Caco-2 (cell line): ENCODE results near the gene NCOA4. TPM values are rescaled to one million over a fixed set of nuclear protein-coding genes. Genes with fewer than 3 reads are reported as not detected.

Source experiments
- BruUV-seq: library from RNA; stranded (reverse); fragments of 400-500 nt; replicated peaks from 2 replicates; lab custom pipeline; 2021; lab: Mats Ljungman, UMichigan
- CTCF ChIA-PET: fragments of 300-600 bp; sonication (Branson Sonifier 250); formaldehyde crosslinking; loops from one replicate; lab custom pipeline; 2022; ENCODE audit warnings: antibody characterized with exemption; lab: Charles Lee
- POLR2A ChIA-PET: fragments of 300-600 bp; sonication (Branson Sonifier 250); formaldehyde crosslinking; loops from one replicate; lab custom pipeline; 2022; ENCODE audit warnings: antibody characterized with exemption; lab: Charles Lee
- DNase-seq, 2 experiments: peaks; one replicate each; pipeline versions ENCODE4 v3.0.0 to v3.0.0-alpha.2; 2020 to 2022
- H3K27me3 ChIP-seq: replicated peaks from 2 replicates; pipeline ENCODE4 v1.6.0; 2011; ENCODE audit warnings: low read length; ENCODE audit not compliant: control insufficient read depth, insufficient read depth
- H3K36me3 ChIP-seq: 2 replicates; pipeline ENCODE4 v1.5.1; 2011; ENCODE audit warnings: low read length; ENCODE audit not compliant: control insufficient read depth, insufficient read depth
- H3K4me1 ChIP-seq: fragments of 250-450 bp; sonication (Bioruptor Pico); 2 replicates; pipeline ENCODE4 v1.5.1; 2020; ENCODE audit warnings: mild to moderate bottlenecking
- H3K4me3 ChIP-seq: 2 replicates; pipeline ENCODE4 v1.5.1; 2011; ENCODE audit warnings: low read depth, mild to moderate bottlenecking, control low read depth, low read length
- H3K9me3 ChIP-seq: fragments of 250-450 bp; sonication (Bioruptor Pico); 2 replicates; pipeline ENCODE4 v1.5.1; 2020; ENCODE audit warnings: mild to moderate bottlenecking, moderate library complexity
- H3K27ac Mint-ChIP-seq: one replicate; pipeline ENCODE4 v1.8.0; 2022; ENCODE audit warnings: mixed read lengths; ENCODE audit not compliant: unreplicated experiment
- H3K27me3 Mint-ChIP-seq: one replicate; pipeline ENCODE4 v1.8.0; 2022; ENCODE audit warnings: mixed read lengths; ENCODE audit not compliant: insufficient read depth, unreplicated experiment
- H3K36me3 Mint-ChIP-seq: one replicate; pipeline ENCODE4 v1.8.0; 2022; ENCODE audit warnings: mild to moderate bottlenecking, mixed read lengths; ENCODE audit not compliant: insufficient read depth, unreplicated experiment
- H3K4me1 Mint-ChIP-seq: one replicate; pipeline ENCODE4 v1.8.0; 2022; ENCODE audit warnings: low read depth, mixed read lengths; ENCODE audit not compliant: unreplicated experiment
- H3K4me3 Mint-ChIP-seq: one replicate; pipeline ENCODE4 v1.8.0; 2022; ENCODE audit warnings: mild to moderate bottlenecking, moderate library complexity, mixed read lengths; ENCODE audit not compliant: unreplicated experiment
- H3K9me3 Mint-ChIP-seq: one replicate; pipeline ENCODE4 v1.8.0; 2022; ENCODE audit warnings: mixed read lengths; ENCODE audit not compliant: unreplicated experiment
- CTCF ChIP-seq, 2 experiments: fragments of 200-600 bp in 1 of 2; IDR thresholded peaks; 1 replicate in 1 of 2; 2 replicates in 1 of 2; pipeline versions ENCODE4 v1.5.1 to v1.8.0; 2011 to 2022; ENCODE audit warnings: antibody characterized with exemption in 1 of 2, control low read depth in 1 of 2, inconsistent platforms in 1 of 2, low read depth in 1 of 2, low read length in 1 of 2, mild to moderate bottlenecking in 1 of 2, moderate library complexity in 1 of 2; ENCODE audit not compliant: insufficient read depth in 1 of 2, severe bottlenecking in 1 of 2, unreplicated experiment in 1 of 2
- intact Hi-C: fragments of 100-400 bp; cut with micrococcal nuclease; formaldehyde crosslinking; loops from one replicate; pipeline ENCODE4 v1.10.0; 2022; ENCODE audit not compliant: unreplicated experiment
- total RNA-seq: library from RNA; stranded (reverse); gene quantifications from 2 replicates; pipeline ENCODE4 v1.2.3, GENCODE V29; 2022

NCOA4 gene
- total RNA-seq, 1 experiment from 2014 or later: 139 TPM

GRCh38 chr10:46077731-46078413 lies 47.4 kb upstream of the NCOA4 start:
- H3K27me3 Mint-ChIP-seq: no peaks in the 10 kb centered on the region
- POLR2A ChIA-PET: no interaction called here
- no peak for TF ChIP-seq CTCF (IDR thresholded peaks at IDR 0.05; ENCODE audit: insufficient read depth in 1 of 2, low read depth in 1 of 2, low read length in 1 of 2, severe bottlenecking in 1 of 2, unreplicated experiment in 1 of 2)
- H3K9me3 Mint-ChIP-seq: no peaks in the 10 kb centered on the region
- peaks cover 8% of the 10 kb centered on the region; the same call in 1 of the 2 replicates for H3K4me1 ChIP-seq
- no peaks in the 10 kb centered on the region for H3K9me3 ChIP-seq
- no peaks in the 10 kb centered on the region for H3K36me3 ChIP-seq
- no TSS peak for BruUV-seq
- no peaks in the 10 kb centered on the region for H3K27me3 ChIP-seq
- no peak overlapping the region for H3K4me3 ChIP-seq
- no peak overlapping the region for H3K4me3 Mint-ChIP-seq
- H3K27ac Mint-ChIP-seq: no peak overlapping the region
- CTCF ChIA-PET: interaction anchor here (0.7 to 1.0 kb wide), 2 partner anchors 26 to 46 kb away, joined by 3 to 5 read pairs; no protein-coding TSS in a partner anchor
- H3K4me1 Mint-ChIP-seq: peaks cover 6% of the 10 kb centered on the region
- no peaks in the 10 kb centered on the region for H3K36me3 Mint-ChIP-seq
- DNase-seq: no peak
- intact Hi-C loops: loop anchor here (2.0 kb wide), 1 partner anchor 13 kb away; no protein-coding TSS in a partner anchor

- CTCF ChIA-PET: interaction anchor here (0.7 to 1.0 kb wide), 2 partner anchors 25 to 45 kb away, joined by 3 to 5 read pairs; no protein-coding TSS in a partner anchor
- TF ChIP-seq CTCF (IDR thresholded peaks at IDR 0.05; ENCODE audit: insufficient read depth in 1 of 2, low read depth in 1 of 2, low read length in 1 of 2, severe bottlenecking in 1 of 2, unreplicated experiment in 1 of 2): no peak
- H3K9me3 Mint-ChIP-seq: no peaks in the 10 kb centered on the region
Observed at GRCh38 chr10:46077141-46077554, 46.7 kb upstream of the NCOA4 start.

GRCh38 chr10:46075869-46076268 lies 45.4 kb upstream of the NCOA4 start:
- CTCF ChIA-PET: no interaction called here
- Histone ChIP-seq H3K9me3 (no peaks in the 10 kb centered on the region), H3K4me1 (peaks cover 8% of the 10 kb centered on the region; the same call in 1 of the 2 replicates), H3K27me3 (no peaks in the 10 kb centered on the region), H3K4me3 (no peak overlapping the region), H3K36me3 (no peaks in the 10 kb centered on the region)
- intact Hi-C loops: loop anchor here (2.0 kb wide), 1 partner anchor 15 kb away; no protein-coding TSS in a partner anchor
- DNase-seq: peak in 1 of 2 experiments; percentile 27
- Mint-ChIP-seq H3K27me3 (no peaks in the 10 kb centered on the region), H3K27ac (no peak overlapping the region), H3K4me1 (peaks cover 6% of the 10 kb centered on the region), H3K9me3 (no peaks in the 10 kb centered on the region), H3K36me3 (no peaks in the 10 kb centered on the region), H3K4me3 (no peak overlapping the region)
- TF ChIP-seq CTCF (IDR thresholded peaks at IDR 0.05; ENCODE audit: insufficient read depth in 1 of 2, low read depth in 1 of 2, low read length in 1 of 2, severe bottlenecking in 1 of 2, unreplicated experiment in 1 of 2): no peak
- POLR2A ChIA-PET: no interaction called here
- BruUV-seq: no TSS peak

More at GRCh38 chr10:46077141-46077554, 46.7 kb upstream of the NCOA4 start:
- H3K4me3 Mint-ChIP-seq: no peak overlapping the region
- DNase-seq: no peak
- POLR2A ChIA-PET: no interaction called here
- H3K9me3 ChIP-seq: no peaks in the 10 kb centered on the region
- H3K36me3 Mint-ChIP-seq: no peaks in the 10 kb centered on the region
- no peaks in the 10 kb centered on the region for H3K36me3 ChIP-seq
- intact Hi-C loops: loop anchor here (2.0 kb wide), 1 partner anchor 14 kb away; no protein-coding TSS in a partner anchor
- no peak overlapping the region for H3K27ac Mint-ChIP-seq
- peaks cover 6% of the 10 kb centered on the region for H3K4me1 Mint-ChIP-seq
- H3K4me1 ChIP-seq: peaks cover 8% of the 10 kb centered on the region; the same call in 1 of the 2 replicates
- no peaks in the 10 kb centered on the region for H3K27me3 ChIP-seq
- no TSS peak for BruUV-seq
- H3K27me3 Mint-ChIP-seq: no peaks in the 10 kb centered on the region
- H3K4me3 ChIP-seq: no peak overlapping the region
